ENCODE results near the gene ACO1. TPM values are rescaled to one million over a fixed set of nuclear protein-coding genes. Genes with fewer than 3 reads are reported as not detected.

The ACO1 gene
- total and polyA plus RNA-seq, 12 donors = 11.3 to 130 (median 97.3) TPM

DNA sequence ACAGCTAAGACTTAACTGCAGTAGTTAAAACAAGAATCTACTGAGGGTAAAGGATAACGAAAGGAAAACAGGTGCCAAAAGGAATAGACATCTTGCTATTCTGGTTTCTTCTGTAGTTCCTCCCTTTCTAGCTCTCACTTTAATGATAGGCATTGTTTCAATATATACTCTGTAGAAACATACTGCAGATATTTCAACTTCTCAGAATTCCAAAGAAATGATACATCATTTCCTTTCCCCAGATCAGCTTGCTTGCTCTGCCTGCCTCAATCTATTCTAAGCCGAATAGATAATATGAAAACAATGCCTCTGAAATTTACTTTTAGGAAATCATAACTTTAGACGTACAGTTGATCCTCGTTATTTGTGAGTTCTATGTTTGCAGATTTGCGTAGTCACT lies 46.3 kb downstream of the ACO1 start:
- intact Hi-C loops (cut with DNase I) = loop anchor here in 1 of 2 donors (5.0 kb wide), 1 partner anchor 48 kb away; the partner anchor contains the start of gene ACO1
- TF ChIP-seq, protein P1, sequence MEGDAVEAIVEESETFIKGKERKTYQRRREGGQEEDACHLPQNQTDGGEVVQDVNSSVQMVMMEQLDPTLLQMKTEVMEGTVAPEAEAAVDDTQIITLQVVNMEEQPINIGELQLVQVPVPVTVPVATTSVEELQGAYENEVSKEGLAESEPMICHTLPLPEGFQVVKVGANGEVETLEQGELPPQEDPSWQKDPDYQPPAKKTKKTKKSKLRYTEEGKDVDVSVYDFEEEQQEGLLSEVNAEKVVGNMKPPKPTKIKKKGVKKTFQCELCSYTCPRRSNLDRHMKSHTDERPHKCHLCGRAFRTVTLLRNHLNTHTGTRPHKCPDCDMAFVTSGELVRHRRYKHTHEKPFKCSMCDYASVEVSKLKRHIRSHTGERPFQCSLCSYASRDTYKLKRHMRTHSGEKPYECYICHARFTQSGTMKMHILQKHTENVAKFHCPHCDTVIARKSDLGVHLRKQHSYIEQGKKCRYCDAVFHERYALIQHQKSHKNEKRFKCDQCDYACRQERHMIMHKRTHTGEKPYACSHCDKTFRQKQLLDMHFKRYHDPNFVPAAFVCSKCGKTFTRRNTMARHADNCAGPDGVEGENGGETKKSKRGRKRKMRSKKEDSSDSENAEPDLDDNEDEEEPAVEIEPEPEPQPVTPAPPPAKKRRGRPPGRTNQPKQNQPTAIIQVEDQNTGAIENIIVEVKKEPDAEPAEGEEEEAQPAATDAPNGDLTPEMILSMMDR (IDR thresholded peaks at IDR 0.05) = no peak
- no peak for TF ChIP-seq POLR2A (IDR thresholded peaks at IDR 0.05)
- 81 to 91% (median 84%) methylated on average over 5 of the region's 5 CpGs for WGBS, 4 donors
- Histone ChIP-seq H3K9me3 (replicated peaks in 1 of 3) (no peaks in the 10 kb centered on the region), H3K4me1 (replicated peaks in 1 of 2) (peaks cover 0 to 8% of the 10 kb centered on the region in 2 donors), H3K4me3 (no peak overlapping the region), H3K27ac (no peak overlapping the region), H3K36me3 (replicated peaks in 1 of 2) (peaks cover 0 to 67% of the 10 kb centered on the region in 2 donors), H3K27me3 (no peaks in the 10 kb centered on the region)
- no peak for DNase-seq

DNA sequence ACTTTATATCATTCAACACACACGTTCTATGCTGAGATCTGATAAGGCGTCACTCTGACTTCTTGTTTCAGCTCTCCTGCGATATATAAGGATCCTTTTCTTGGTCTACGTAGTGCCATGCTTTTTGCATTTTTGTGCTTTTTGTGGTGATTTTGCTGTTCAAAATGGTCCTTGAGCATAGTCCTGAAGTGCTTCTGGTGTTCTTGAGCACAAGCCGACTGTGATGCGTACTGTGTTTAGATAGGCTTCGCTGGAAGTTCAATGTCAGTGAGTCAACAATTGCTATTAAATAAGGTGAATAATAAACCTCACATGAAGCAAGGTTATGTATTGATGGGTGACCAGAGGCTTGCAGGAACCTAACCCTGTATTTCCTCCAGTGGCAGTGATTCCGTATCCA lies 46.8 kb downstream of the ACO1 start:
- 88 to 92% (median 90%) methylated on average over 8 of the region's 8 CpGs for WGBS, 4 donors
- peaks cover 0 to 8% of the 10 kb centered on the region in 2 donors for H3K4me1 ChIP-seq (replicated peaks in 1 of 2)
- H3K27me3 ChIP-seq = no peaks in the 10 kb centered on the region
- no peak for DNase-seq
- no peak overlapping the region for H3K27ac ChIP-seq
- H3K4me3 ChIP-seq = no peak overlapping the region
- H3K36me3 ChIP-seq (replicated peaks in 1 of 2) = peaks cover 0 to 67% of the 10 kb centered on the region in 2 donors
- no peaks in the 10 kb centered on the region for H3K9me3 ChIP-seq (replicated peaks in 1 of 3)
- intact Hi-C loops (cut with DNase I) = loop anchor here in 1 of 2 donors (5.0 kb wide), 1 partner anchor 49 kb away; the partner anchor contains the start of gene ACO1
- TF ChIP-seq, protein P1 (IDR thresholded peaks at IDR 0.05) = no peak
- no peak for TF ChIP-seq POLR2A (IDR thresholded peaks at IDR 0.05)

DNA sequence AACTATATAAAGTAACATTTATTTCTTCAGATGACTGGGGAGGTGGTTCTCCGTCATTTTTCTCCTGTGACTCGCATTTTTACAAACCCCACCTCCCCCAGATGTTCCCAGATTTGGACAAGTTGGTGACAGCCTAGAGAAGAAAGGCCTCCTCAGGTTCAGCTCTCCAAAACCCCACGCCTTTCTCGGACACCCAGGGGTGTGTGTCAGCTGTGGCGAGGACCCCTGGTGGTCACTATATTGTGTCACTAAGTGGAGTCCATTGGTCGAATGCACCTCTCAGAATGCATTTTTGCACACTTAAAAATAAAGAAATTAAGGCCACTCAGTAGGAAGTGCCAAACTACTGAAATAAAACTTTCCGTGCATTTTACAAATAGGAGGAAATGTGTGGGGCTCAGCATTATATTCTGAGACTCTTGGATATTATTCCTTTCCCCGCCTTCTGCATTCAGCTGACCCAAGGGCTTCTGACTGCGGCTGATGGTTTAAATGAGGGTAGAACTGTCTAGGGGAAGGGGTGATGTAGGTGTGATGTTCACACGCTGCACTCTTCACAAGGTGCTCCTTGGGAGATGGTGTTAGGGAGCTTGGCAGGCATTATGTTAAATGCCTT lies 47.6 kb downstream of the ACO1 start:
- Histone ChIP-seq H3K27me3 (no peaks in the 10 kb centered on the region), H3K9me3 (replicated peaks in 1 of 3) (no peaks in the 10 kb centered on the region), H3K36me3 (replicated peaks in 1 of 2) (peaks cover 0 to 73% of the 10 kb centered on the region in 2 donors), H3K4me3 (no peak overlapping the region), H3K4me1 (replicated peaks in 1 of 2) (peaks cover 0 to 8% of the 10 kb centered on the region in 2 donors), H3K27ac (peak overlapping the region in 1 of 5 donors; percentile 4)
- TF ChIP-seq POLR2A (IDR thresholded peaks at IDR 0.05) = no peak
- TF ChIP-seq, protein P1 (IDR thresholded peaks at IDR 0.05) = peak; percentile 35 to 62 (median 56)
- 63 to 74% (median 69%) methylated on average over 10 of the region's 10 CpGs for WGBS, 4 donors
- peak; percentile 43 to 72 (median 57) for DNase-seq
- intact Hi-C loops (cut with DNase I) = loop anchor here in 1 of 2 donors (5.0 kb wide), 1 partner anchor 50 kb away; the partner anchor contains the start of gene ACO1

DNA sequence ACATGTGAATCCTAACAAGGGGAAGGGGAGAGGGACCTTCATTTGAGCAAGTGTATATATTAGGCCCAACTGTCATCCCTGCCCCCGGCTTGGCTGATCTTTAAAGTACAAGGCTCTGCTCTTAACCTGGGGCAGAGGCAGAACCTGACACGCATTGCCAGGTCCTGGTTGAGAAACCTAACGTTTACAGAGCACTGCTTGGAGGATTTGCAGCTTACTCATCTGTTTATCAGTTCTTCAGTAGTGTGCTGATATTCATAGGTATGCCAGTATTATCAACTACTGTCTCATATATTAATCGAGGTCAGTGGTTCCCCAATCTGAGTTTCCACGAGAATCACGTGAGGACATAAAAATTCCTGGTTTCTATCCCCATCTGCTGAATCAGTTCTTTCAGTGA lies 50.4 kb downstream of the ACO1 start:
- intact Hi-C loops (cut with DNase I) = loop anchor here (5.0 kb wide), 2 partner anchors 53 to 142 kb away; partner anchors contain the start of gene ACO1 (in 1 of the 2)
- H3K27me3 ChIP-seq = no peaks in the 10 kb centered on the region
- TF ChIP-seq POLR2A (IDR thresholded peaks at IDR 0.05) = no peak
- TF ChIP-seq, protein P1 (IDR thresholded peaks at IDR 0.05) = no peak
- H3K27ac ChIP-seq = no peak overlapping the region
- 63 to 76% (median 72%) methylated on average over 3 to 6 of the region's 6 CpGs for WGBS, 4 donors
- H3K36me3 ChIP-seq (replicated peaks in 1 of 2) = peaks cover 0 to 85% of the 10 kb centered on the region in 2 donors
- no peak overlapping the region for H3K4me3 ChIP-seq
- peaks cover 0 to 8% of the 10 kb centered on the region in 2 donors for H3K4me1 ChIP-seq (replicated peaks in 1 of 2)
- no peak for DNase-seq
- no peaks in the 10 kb centered on the region for H3K9me3 ChIP-seq (replicated peaks in 1 of 3)

Measured in adrenal gland (tissue), 12 donors.